Activated CD4-positive, alpha-beta T cell treated with anti-CD3 and anti-CD28 coated beads for 1 hour (primary cell): ENCODE measurements around the gene KCNJ8.
"Not testable (repeated sequence)": the region's sequence is repeated elsewhere in the genome, so short reads cannot be mapped to it uniquely, and the experiment has no call there.

Experiments used
- DNase-seq: peaks from one replicate; pipeline ENCODE4 v3.0.0-alpha.2; 2020

Gene KCNJ8

DNA sequence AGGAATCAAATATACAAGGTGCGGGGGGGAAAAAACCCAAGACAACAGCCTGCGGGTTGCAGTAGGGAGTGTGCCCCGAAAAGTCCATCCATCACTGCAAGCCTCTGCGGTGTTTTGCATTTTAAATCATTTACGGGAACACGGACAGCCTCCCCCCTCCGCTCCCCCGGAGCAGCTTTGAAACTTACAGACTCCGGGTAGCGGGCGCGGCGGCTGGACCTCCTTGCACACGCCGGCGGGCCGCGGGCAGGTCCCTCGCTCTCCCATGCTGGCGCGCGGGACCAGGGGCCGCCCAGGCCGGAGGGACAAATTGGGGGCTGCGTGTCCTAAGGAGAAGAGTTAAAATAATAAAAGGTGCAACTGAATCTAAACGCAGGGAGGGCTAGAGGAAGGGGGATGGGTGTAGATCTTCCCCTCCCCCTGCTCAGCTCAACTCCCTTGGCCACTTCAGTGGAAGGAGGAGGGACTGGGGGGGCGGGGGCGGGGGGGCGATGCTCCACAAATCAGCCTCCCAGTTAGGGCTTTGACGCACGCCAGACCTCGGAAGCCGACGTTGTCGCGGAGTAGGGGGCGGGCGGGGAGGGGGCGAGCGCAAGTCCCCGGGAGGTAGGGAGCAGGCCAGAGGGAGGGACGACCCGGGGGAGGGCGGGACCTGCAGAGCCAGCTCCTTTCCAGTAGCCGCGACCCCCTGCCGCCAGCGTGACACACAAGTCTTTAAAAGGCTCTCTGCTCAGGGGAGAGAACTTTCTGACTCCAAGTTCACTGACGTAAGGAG is at the start of gene KCNJ8:
TSS of gene KCNJ8 (minus strand) at position 349 of the 775 bp plus-strand sequence. CDS start 1,090 bp downstream, outside the sequence.
- DNase-seq: no peak

DNA sequence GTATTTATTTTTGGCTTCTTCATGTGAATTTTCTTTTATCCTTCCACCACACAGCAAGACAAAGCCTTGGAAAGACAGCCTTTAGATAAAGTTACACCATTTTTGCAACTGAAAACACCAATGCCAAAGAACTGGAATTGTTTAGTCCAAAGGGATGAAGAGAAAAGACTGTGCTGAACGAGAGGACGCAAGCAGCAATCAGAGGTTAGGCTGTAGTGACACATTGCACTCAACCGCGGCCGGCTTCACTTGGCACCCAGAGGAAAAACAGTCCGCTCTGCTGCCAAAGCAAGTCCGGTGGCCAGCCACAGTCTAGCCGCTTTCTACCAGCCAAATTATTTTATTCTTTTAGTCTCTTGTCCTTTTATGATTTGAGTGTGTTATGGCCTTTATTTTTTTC is 49.1 kb upstream of the KCNJ8 start:
- no peak for DNase-seq

DNA sequence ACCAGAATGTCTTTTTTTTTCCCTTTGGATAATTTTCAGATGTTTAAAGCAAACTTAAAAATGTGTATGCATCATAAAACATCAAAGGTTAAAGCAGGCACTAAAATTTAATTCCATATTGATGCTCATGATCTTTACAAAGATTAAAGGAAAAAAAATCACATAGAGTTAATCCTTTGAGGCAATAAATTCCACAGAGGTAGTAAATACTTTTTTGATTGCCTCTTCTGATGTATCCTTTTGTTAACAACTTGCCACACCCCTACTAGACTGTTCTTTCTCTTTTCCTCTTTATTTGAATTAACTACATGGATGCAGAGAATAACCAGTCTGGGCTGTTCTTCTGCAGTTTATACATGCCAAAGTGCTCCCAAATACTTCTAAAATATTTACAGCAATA is 45.2 kb upstream of the KCNJ8 start:
- no peak for DNase-seq

DNA sequence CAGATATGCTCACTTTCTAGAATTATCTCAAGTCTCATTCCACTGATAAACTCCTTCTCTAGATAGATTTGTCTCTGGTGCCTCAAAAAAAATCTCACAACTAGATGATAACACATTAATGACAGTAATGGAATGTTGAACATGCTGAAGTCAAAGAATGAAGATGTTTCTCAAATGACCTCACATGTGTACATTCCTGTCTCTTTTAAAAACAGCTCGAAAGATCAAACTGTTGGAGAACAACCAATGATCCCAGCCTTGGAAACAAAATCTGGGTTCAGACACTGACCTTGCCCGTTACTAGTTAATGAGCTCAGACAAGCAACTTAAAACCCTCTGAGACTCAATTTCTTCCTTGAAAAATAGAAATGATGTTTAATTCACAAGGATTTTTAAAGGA is 44.7 kb upstream of the KCNJ8 start:
- no peak for DNase-seq

DNA sequence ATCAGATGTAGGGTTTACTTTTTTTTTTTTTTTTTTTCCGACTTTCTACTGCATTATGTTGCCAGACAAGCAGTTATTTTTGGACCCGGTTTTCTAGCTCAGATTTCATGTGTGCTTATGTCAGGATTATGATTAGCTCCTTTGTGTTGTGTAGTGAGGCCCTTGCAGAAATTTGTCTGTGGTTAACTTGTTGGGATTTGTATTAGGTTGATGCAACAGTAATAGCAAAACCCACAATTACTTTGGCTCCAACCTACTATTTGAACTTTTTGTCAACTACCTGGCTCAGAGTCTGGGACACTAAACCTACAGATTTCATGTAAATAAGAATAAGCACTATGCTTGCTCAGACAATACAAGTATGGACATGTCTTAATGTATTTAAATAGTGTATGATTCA is 44.1 kb upstream of the KCNJ8 start:
- DNase-seq: no peak

DNA sequence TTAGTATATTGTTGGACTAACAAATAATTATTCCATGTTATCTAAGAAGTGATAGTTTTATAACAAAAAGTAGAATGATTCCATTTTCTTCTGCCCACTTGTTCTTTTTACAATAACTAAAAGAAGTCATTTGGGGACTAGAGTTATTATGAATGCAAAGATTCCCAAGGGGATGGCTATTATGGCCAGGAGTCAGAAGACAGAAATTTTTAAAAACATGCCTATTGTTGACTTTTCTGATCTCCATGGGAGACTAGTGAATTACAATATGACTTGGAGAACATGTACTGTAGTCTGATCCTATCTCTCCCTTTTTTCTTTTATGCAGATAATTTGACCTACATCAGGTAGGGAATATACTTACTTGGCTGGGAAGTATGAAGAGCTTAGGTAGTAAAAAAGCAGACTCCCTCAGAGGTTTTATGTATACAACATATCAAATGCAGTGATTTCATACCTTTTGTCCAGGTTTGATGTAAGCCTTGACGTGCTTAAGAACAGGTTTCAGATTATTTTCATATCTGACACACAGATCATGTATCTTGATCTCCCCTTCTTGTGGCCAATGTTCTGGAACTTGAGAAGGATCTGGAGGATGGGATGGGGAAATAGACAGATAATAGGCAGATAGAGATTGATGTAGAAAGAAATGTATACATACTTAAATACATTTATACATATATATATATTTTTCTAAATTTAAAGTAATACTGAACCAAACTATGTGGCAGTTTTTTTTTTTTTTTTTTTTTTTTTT is 41.0 kb upstream of the KCNJ8 start:
- no peak for DNase-seq

DNA sequence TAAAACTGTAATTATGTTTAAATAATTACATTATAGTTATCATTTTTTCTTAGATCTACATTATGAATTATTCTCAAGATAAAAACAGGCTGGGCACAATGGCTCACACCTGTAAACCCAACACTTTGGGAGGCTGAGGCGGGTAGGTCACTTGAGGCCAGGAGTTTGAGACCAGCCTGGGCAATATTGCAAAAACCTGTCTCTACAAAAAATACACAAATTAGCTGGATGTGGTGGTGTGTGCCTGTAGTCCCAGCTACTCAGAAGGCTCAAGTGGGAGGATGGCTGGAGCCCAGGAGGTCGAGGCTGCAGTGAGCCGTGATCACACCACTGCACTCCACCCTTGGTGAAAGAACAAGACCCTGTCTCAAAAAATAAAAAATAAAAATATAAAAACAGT is 40.3 kb upstream of the KCNJ8 start:
- no peak for DNase-seq

DNA sequence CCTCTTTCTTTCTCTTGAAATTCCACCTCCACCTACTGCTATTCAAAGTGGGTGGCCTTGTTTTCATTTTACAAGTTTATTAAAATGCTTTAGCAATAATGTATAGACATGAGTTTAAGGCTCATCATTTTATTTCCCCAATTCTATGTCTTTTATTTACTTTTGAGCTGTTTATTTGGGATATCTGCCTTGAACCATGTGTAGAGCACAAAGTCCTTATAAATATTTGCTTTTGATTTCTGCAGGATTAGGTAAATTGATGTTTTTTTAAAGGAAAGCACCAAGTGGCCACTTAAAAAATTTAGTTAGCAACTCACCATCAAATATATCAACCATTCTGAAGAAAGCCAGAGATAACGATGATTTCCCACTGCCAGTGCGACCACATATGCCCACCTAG is 39.8 kb upstream of the KCNJ8 start:
- DNase-seq: no peak

DNA sequence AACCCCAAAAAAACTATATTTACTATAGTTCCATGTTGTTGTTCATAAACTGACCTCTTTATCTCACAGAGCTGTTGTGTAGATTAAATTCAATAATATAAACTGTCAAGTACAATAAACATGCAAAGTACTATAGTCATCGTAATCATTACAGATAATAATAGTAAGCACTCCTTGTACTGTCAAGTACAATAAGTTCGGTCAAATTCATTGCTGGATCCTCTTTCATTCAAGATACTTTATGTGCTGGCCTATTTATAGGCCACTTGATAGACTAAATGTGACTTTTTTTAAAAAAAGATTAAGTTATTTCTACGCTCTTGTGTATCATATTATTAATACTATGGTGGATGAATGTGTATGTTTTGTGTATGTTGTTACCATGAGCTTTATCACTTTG is 39.2 kb upstream of the KCNJ8 start:
- DNase-seq: no peak

GRCh38 chr12:21813125-21813524 is 38.6 kb upstream of the KCNJ8 start:
- no peak for DNase-seq

- not testable (repeated sequence) for DNase-seq
Measured at GRCh38 chr12:21812340-21812739, 37.8 kb upstream of the KCNJ8 start.

DNA sequence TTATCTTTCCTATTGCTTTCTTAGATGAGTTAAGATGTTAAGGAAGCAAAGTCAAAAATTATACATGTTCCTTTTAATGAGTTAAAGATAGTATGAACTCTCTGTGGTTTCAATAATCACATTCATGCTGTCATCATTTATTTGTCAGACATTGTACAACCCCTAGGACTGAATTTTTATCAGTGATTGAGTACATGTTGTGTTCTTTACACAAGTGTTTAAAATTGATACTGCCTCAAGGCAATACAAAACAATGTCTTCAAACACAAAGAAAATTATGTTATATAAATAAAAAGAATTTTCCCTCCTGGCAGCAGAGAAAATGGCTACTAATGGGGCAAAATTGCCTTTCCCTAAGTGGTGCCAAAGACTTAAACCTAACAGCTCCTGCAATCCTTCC is 34.6 kb upstream of the KCNJ8 start:
- DNase-seq: no peak

DNA sequence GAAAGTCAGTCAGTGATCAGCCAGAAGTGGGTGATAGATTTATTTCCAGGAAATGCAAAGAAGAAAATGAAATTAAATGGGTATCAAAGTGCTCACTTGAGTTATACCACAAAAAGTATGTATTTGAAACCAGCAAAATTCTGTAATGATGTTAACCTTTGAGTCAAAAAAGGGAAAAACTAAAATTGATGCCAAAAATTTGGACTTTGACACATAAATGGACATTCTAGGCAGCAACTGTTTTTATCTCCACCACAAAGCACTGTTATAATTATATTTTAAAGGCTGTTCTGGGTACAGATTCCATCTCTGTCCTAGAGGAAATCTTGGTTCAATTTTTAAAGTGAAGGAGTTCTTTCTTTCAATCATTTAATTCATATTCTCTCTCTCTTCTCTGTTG is 31.7 kb upstream of the KCNJ8 start:
- no peak for DNase-seq

GRCh38 chr12:21801522-21802288 is 27.2 kb upstream of the KCNJ8 start:
- no peak for DNase-seq

DNA sequence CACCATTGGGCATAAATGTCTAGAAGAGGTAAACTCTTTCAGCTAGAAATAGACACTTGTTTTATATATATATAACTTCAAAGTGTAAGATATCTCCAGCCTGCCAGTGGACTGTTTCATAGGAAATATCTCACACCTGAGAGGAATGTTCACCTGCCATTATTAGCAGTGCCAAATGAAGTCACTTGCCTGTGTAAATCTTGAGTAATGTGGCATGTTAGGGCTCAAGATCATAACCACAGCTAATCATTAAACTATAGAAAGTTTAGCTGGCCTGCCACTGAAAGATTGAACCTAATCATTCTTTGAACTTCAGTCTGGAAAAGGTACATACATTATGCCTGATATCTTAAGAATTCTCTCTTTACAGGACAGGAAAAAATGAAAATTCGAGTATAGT is 25.5 kb upstream of the KCNJ8 start:
- DNase-seq: no peak

DNA sequence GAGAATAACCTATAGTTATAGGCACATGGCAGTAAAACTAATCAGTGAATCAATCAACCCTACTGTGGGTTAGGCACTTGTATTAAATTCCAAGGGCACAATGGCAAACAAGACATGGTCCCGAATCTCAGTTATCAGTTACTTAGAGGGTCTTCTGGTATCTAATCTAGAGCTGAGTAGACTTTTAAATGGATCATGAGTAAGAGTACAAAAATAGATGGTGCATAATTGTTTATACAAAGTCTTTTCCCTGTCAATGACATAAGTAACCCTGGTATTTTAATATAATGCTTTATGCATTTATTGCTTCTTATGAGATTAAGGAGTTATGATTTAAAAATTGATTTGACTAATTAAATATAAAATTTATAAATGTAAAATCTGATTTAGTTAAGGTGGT is 23.0 kb upstream of the KCNJ8 start:
- DNase-seq: no peak

DNA sequence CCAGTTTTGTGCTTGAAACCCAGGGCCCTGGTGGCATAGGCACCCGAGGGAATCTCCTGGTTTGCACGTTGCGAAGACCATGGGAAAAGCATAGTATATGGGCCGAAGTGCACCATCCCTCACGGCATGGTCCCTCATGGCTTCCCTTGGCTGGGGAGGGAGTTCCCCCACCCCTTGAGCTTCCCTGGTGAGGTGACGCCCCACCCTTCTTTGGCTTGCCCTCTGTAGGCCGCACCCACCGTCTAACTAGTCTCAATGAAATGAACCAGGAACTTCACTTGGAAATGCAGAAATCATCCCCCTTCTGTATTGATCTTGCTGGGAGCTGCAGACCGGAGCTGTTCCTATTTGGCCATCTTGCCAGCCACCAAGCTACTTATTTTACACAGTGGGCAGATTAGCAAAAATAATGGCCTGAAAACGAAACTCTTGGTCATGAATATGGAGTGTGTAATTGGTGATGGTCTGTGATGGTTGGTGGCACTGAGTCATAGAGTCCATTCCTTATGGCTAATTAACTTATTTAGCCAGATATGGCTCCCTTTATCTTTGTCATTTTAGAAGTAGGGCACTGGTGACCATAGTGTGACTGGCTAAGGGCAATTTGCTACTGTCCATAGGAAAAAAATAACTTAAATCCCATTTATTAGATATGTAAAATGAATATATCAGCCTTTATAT is 21.3 kb upstream of the KCNJ8 start:
- no peak for DNase-seq

DNA sequence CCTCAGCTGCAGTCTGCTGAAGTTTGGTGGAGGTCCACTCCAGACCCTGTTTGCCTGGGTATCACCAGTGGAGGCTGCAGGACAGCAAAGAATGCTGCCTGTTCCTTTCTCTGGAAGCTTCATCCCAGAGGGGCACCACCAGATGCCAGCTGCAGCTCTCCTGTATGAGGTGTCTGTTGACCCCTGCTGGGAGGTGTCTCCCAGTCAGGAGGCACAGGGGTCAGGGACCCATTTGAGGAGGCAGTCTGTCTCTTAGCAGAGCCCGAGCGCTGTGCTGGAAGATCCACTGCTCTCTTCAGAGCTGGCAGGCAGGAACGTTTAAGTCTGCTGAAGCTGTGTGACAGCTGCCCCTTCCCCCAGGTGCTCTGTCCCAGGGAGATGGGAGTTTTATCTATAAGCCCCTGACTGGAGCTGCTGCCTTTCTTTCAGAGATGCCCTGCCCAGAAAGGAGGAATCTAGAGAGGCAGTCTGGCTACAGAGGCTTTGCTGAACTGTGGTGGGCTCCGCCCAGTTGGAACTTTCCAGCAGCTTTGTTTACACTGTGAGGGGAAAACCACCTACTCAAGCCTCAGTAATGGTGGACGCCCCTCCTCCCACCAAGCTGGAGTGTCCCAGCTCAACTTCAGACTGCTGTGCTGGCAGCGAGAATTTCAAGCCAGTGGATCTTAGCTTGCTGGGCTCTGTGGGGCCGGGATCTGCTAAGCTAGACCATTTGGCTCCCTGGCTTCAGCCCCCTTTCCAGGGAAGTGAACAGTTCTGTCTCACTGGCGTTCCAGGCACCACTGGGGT is 20.5 kb upstream of the KCNJ8 start:
- DNase-seq: not testable (repeated sequence)

DNA sequence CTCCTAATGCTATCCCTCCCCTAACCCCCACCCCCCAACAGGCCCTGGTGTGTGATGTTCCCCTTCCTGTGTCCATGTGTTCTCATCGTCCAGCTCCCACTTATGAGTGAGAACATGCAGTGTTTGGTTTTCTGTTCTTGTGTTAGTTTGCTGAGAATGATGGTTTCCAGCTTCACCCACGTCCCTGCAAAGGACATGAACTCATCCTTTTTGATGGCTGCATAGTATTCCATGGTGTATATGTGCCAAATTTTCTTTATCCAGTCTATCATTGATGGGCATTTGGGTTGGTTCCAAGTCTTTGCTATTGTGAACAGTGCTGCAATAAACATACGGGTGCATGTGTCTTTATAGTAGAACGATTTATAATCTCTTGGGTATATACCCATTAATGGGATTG is 15.2 kb upstream of the KCNJ8 start:
- DNase-seq: not testable (repeated sequence)

- no peak for DNase-seq
Measured at GRCh38 chr12:21788089-21788983, 13.8 kb upstream of the KCNJ8 start.

GRCh38 chr12:21786041-21786531 is 11.6 kb upstream of the KCNJ8 start:
- no peak for DNase-seq
